SIG-M5 treated with dmso at 0.1 percent for 504 hours (cell line): ENCODE data around the gene DNAJB13.
"Not testable (repeated sequence)": the region's sequence is repeated elsewhere in the genome, so short reads cannot be mapped to it uniquely, and the experiment has no call there.

ENCODE experiments used
- DNase-seq: peaks from one replicate; lab custom pipeline; 2025; ENCODE audit not compliant: unreplicated experiment; lab: John Stamatoyannopoulos, UW

Gene DNAJB13

DNA sequence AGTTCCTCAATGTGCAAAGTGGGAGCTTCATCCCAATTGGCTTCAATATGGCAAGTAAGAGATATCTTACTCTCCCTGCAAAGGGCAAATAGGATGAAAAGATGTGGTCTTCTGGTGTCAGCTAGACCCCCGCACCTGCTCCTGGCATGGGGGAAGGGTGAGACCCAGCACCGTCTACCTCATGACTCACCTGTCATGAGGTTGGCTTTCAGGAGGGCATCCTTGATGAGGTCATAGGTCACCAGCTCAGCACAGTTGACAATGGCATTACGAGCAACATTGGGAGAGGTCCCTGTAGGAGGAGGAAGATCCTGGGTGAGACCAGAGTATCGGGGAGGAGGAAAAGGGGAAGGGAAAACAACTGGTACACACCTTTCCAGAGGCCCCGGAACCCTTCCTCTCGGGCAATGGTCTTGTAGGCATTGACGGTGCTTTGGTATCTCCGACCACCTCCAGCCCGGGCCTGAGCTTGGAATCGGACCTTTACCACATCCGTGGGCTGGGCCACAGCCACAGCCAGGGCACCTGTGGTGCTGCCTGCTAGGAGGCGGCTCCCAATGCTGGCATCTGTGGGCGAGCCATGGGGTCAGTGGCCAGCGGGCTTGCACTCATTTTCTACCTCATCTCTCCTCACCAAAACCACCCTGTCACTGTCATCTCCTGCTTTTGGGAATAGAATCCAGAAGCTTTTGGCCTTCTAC is 25.8 kb downstream of the DNAJB13 start:
- DNase-seq, result no peak

DNA sequence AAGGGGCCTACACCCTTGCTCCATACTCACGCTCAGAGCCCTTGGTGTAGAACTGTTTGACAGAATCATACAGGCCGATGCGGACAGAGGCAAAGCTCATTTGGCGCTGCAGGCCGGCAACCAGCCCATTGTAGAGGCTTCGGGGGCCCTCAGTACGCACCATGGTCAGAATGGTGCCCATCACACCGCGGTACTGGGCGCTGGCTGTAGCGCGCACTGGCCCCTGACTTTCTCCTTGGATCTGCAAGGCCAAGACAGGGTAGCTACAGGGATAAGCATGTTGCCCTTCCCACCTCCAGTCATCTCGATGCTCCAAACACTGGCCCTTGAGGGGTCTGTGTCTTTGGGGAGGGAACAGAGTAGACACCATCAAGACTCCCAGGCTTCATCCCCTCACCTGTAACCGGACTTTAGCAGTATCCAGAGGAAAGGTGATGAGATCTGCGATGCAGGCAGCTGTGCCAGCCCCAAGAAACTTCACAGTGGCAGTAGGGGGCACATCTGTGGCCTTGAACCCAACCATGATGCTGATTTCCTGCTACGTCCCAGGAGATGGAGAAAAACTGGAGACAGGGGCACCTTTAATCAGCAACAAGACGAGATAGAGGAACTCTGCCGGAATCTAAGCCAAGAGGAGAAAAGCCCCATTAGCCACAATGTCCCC is 27.2 kb downstream of the DNAJB13 start:
- DNase-seq, result no peak

DNA sequence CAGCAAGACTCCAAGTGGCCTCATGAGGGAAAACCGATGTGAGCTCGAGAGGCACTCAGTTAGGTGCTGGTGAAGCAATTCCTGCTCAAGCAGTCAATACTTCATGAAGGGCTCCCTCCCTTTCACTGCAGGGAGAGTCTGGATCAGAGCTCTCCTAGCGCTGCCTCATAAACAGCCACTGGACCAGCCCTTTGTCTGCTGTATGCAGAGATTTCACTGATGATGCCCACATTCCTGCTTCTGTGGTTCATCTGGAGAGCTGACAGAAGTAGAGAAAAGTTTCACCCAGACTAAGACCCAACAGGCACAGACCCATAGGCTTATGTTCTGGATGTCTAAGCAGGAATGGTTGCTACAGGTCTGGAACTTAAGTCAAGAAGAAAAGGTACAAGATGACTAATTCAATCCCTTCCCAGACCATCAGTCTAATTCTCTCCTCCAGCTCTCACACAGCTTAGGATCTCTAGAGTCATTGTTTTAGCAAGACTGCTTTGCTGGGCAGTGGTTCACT is 27.8 kb downstream of the DNAJB13 start:
- no peak for DNase-seq

- peak; percentile 84 for DNase-seq
Observed at GRCh38 chr11:73980001-73980961, 29.5 kb downstream of the DNAJB13 start.

DNA sequence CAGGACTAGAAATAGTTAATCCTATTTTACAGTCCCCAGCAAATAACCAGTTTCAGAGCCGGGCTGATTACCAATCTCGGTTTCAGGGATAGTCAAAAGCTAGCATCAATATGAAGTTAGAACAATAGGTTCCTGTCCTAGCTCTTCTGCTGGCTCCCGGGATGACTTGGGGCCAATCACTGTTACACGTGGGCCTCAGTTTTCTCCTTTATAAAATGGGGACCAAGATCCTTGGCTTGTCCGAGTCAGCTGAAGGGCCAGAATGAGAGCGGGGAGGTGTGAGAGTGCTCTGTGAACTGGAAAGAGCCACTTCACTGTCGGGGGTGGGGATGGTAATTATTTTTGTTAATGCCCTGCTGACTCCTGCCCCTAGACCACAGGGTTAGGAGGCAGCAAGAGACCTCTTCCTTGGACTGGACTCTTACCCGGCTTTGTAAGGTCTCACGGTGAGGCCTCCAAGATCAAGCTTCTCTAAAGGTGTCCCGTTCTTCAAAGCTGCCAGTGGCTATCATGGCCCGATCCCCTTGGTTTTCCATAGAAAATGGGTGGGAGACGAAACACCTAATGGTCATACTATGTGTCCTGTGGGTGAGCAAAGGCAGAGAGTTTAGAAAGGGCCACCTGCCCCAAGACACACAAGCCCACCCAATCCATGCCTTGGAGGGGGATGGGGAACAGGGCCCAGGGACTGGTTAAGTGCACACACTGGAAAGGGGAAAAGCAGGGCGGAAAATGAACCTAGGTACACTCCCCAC is 30.4 kb downstream of the DNAJB13 start:
- DNase-seq, result no peak

- peak; percentile 92 for DNase-seq
Observed at GRCh38 chr11:73982595-73982989, 31.8 kb downstream of the DNAJB13 start, which contains the start of gene UCP2. UCP2 (minus strand) TSS chr11:73982843; CDS start chr11:73978378, 4,465 bp downstream.

DNA sequence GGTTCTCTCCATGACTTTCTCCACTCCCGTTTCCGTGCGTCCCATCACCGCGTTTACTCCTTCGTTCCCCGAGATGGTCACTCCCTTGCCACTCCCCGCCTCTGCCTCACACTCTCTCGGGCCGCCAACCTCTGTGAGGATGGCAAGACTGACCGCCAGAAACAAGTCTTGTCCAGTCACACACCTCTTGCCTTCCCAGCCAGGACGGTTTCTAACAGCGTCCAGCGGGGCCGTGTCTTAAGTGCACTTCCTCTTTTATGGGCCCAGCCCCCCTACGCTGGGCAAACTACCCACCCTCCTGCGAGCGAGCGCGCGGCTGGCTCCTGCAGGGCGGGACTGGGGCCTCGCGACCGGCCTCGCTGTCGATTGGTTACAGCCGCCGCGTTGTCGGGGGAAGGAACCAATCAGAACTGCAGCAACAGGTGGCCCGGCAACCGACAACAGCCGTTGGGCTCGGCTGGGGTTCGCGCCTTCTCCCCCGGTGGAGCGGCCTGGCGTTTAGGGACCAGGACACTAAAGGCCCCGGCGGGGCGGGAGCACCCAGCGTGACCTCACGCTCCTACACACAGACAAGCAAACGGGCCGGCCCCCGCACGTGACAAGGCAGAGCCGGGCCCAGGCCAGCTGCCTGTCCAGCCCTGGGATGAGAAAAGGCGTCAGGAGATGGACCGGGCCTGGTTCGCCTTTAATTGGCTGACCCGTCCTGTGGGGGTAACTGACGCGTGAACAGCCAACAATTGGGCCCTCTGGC is 32.3 kb downstream of the DNAJB13 start:
- peak; percentile 97 for DNase-seq

DNA sequence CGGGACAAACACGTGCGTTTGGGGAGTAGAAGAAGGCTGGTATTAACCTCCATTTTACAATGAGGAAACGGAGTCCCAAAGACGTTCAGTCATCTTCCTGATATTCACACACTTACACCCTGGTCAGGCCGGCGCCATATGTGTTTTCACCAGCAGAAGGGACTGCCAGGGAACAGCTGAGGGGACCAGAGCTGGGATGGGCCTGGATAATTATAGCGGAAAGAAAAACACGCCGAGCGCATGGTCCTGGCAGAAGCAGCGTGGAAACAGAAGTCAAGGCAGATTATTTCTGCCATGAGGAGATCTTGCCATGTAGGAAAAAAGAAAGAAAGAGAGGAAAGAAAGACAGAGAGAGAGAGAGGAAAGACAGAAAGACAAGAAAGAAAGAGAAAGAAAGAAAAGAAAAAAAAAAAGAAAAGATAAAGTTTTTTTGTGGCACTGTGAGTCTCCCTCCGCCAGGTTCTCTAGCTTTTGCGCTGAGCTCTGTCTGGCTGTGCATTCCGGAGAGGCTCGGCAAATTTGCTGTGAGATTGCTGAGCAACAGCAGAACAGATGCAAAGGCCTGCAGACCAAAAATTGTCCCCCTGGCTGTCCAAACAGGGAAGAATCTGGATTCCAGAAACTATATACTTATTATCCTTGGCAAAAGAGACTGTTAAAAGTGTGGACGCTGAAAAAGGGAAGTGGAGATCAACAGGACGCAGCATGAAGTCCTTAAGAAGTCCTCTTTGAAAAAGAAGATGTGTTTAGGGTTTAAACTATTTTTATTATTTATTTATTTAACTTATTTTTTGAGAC is 33.1 kb downstream of the DNAJB13 start:
- DNase-seq, result peak; percentile 31

- DNase-seq, result not testable (repeated sequence)
Observed at GRCh38 chr11:73985661-73986060, 34.8 kb downstream of the DNAJB13 start.

- no peak for DNase-seq
Observed at GRCh38 chr11:73988227-73988626, 37.4 kb downstream of the DNAJB13 start.

DNA sequence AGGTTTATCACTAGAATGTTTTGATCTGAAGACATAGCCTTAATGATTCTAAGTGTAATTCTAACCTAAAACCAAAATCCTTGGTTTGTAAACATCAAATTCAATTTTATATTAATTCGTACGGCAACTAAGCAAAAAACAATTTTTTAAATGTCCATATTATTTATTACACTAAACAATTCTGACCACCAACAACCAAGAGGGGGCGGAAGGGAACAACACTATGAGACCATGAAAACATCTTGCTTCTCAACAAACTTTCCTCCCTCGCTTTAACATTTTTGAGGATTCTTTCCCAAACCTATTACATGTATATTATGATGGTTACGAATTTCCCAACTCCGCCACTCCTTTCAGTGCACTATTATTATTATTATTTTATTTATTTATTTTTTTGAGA is 38.3 kb downstream of the DNAJB13 start:
- no peak for DNase-seq

- no peak for DNase-seq
Observed at GRCh38 chr11:73990730-73991129, 39.9 kb downstream of the DNAJB13 start.

- no peak for DNase-seq
Observed at GRCh38 chr11:73991471-73992006, 40.7 kb downstream of the DNAJB13 start.

GRCh38 chr11:73995247-73995646 is 44.4 kb downstream of the DNAJB13 start:
- DNase-seq, result peak; percentile 68

GRCh38 chr11:73995731-73996130 is 44.9 kb downstream of the DNAJB13 start:
- no peak for DNase-seq

GRCh38 chr11:73996161-73996747 is 45.4 kb downstream of the DNAJB13 start:
- no peak for DNase-seq

DNA sequence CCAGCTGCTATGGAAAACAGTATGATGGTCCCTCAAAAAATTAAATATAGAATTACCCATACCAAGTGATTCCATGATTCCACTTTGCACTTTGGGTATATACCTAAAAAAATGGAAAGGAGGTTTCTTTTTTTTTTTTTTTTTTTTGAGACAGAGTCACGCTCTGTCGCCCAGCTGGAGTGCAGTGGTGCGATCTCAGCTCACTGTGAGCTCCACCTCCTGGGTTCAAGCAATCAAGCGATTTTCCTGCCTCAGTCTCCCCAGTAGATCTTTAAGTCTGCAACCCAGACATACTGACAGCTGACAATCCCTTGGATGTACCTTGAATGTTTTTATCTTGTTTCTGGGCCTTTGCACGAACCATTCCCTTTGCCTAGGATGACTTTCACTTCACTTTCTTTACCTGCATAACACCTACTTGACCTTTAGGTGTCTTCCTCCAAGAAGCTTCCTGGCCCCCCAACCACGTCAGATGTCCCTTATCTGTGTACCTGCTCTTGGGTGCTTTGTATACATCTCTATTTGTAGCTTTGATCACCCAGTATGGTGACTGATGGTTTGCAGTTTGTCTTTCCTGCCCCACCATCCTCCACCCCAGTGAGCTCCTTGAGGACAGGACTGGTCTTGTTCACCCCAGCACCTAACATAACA is 46.4 kb downstream of the DNAJB13 start:
- DNase-seq, result no peak
